Ascending aorta (tissue), 2 donors: ENCODE data around the gene KIRREL1. TPM values are rescaled to one million over a fixed set of nuclear protein-coding genes. Genes with fewer than 3 reads are reported as not detected.

Experiments
- DNase-seq, 2 donors: peaks; one replicate each; pipeline ENCODE4 v3.0.0-alpha.2; 2019; ENCODE audit warnings: low spot score in 2 of 2
- H3K27ac ChIP-seq, 2 donors: fragments of 200-600 bp; sonication (generic); one replicate each; pipeline ENCODE4 v1.5.1; 2016 to 2017; ENCODE audit warnings: mild to moderate bottlenecking in 1 of 2
- H3K27me3 ChIP-seq: fragments of 200-600 bp; sonication (generic); one replicate; pipeline ENCODE4 v1.5.1; 2017
- H3K36me3 ChIP-seq, 2 donors: fragments of 200-600 bp; sonication (generic); one replicate each; pipeline ENCODE4 v1.5.1; 2016
- H3K4me1 ChIP-seq, 2 donors: fragments of 200-600 bp; sonication (generic); one replicate each; pipeline ENCODE4 v1.5.1; 2016 to 2017; ENCODE audit warnings: mild to moderate bottlenecking in 1 of 2
- H3K4me3 ChIP-seq, 2 donors: fragments of 200-600 bp; sonication (generic); one replicate each; pipeline ENCODE4 v1.5.1; 2016 to 2017; ENCODE audit warnings: mild to moderate bottlenecking in 1 of 2
- H3K9me3 ChIP-seq, 2 donors: fragments of 200-600 bp; sonication (generic); one replicate each; pipeline ENCODE4 v1.5.1; 2016
- intact Hi-C: fragments of 100-400 bp; cut with DNase I; formaldehyde crosslinking; loops from one replicate; pipeline ENCODE4 v1.15.1; 2023
- total RNA-seq: library from RNA; depleted of rRNA; stranded (reverse); fragments of >200 nt; gene quantifications from one replicate; pipeline ENCODE4 v1.1.0, GENCODE V29; 2016
- TF ChIP-seq, protein P1 (sequence below), 3 experiments: fragments of 200-600 bp in 2 of 3; fragments of 450-650 bp in 1 of 3; sonication (generic) in 2 of 3; IDR thresholded peaks; one replicate each; pipeline ENCODE4 v1.5.1; 2016 to 2019; ENCODE audit warnings: antibody characterized with exemption in 3 of 3, mild to moderate bottlenecking in 1 of 3, moderate library complexity in 1 of 3

KIRREL1 gene
- total RNA-seq, 1 donor from 2014 or later = 114 TPM

DNA sequence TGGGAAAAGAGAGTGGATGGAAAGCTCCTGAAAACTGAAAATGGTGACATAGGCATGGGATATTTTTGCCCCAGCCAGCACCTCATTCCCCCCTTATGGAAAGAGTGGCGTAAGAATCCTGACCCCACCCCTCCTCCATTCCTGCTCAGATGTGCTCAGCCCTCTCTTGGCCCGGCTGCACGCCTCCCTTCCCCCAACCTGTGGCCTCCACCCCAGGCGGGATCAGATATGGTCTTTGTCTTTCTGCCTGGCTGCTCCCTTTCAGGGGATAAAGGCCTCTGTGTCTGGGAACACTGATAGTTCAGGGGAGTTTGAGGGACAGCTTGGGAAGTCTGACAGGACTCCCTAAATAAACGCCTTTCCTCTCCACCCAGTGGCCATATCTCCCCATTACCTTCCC is 49.8 kb downstream of the KIRREL1 start:
- Histone ChIP-seq H3K27ac (no peak overlapping the region), H3K9me3 (no peaks in the 10 kb centered on the region), H3K36me3 (no peaks in the 10 kb centered on the region), H3K27me3 (no peaks in the 10 kb centered on the region), H3K4me3 (no peak overlapping the region), H3K4me1 (peaks cover 5 to 16% of the 10 kb centered on the region in 2 donors)
- DNase-seq = no peak
- TF ChIP-seq, protein P1, sequence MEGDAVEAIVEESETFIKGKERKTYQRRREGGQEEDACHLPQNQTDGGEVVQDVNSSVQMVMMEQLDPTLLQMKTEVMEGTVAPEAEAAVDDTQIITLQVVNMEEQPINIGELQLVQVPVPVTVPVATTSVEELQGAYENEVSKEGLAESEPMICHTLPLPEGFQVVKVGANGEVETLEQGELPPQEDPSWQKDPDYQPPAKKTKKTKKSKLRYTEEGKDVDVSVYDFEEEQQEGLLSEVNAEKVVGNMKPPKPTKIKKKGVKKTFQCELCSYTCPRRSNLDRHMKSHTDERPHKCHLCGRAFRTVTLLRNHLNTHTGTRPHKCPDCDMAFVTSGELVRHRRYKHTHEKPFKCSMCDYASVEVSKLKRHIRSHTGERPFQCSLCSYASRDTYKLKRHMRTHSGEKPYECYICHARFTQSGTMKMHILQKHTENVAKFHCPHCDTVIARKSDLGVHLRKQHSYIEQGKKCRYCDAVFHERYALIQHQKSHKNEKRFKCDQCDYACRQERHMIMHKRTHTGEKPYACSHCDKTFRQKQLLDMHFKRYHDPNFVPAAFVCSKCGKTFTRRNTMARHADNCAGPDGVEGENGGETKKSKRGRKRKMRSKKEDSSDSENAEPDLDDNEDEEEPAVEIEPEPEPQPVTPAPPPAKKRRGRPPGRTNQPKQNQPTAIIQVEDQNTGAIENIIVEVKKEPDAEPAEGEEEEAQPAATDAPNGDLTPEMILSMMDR (IDR thresholded peaks at IDR 0.05) = no peak
- intact Hi-C loops = no loop called here

DNA sequence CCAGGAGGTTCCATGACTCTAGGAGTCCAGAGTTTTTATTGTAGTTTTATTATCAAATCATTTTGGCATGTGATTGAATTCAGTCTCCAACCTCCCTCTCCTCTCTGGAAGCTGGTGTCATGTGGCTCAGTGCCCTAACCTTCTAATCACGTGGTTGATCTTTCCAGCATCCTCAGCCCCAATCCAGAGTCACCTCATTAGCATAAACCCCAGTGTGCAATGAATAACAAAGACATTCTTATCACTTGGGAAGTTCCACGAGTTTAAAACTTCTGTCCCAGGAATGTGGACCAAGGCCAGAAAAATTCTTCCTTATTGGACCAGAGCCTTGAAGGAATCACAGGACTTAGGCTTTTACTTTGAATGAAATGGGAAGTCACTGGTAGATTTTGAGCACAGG is 52.2 kb downstream of the KIRREL1 start:
- H3K4me3 ChIP-seq = no peak overlapping the region
- no peak overlapping the region for H3K27ac ChIP-seq
- H3K9me3 ChIP-seq = no peaks in the 10 kb centered on the region
- no peak for DNase-seq
- intact Hi-C loops = no loop called here
- no peaks in the 10 kb centered on the region for H3K27me3 ChIP-seq
- peaks cover 5 to 20% of the 10 kb centered on the region in 2 donors for H3K4me1 ChIP-seq
- TF ChIP-seq, protein P1 (IDR thresholded peaks at IDR 0.05) = no peak
- H3K36me3 ChIP-seq = no peaks in the 10 kb centered on the region

DNA sequence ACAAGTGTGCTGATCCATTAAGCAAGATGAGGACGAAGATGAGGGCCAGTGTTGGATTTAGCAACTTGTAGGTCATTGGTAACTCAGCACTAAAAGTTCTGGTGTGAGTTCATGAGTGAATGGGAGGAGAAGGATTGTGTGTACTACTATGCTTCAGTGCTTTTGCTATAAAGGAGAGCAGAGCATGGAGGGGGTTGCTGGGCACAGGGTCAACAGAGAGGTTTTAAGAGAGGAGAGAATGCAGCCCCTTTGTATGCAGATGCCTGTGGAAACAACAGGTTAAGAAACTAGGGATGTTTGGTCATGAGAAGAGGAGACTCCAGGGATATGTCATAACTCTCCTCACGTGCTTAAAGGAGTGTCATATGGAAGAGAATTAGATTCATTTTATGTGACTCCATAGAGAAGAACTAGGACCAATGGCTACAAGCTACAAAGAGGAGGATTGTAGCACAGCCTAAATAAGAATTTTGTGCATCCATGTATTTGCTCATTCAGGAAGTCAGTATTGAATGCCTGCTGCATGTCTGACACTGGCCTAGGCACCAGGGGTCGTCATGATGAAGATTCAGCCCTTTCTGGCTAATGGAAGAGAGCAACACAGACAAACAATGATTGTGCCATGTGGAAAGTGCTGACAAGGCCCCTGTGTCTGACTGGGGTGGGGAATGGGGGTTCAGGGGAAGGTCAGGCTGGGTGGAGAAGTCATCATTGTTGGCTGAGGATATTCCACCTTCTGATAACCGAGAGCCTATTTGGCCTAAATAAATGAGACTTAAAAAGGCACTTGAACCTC is 53.5 kb downstream of the KIRREL1 start:
- Histone ChIP-seq H3K36me3 (no peaks in the 10 kb centered on the region), H3K27ac (no peak overlapping the region), H3K4me1 (peaks cover 5 to 20% of the 10 kb centered on the region in 2 donors), H3K27me3 (no peaks in the 10 kb centered on the region), H3K4me3 (no peak overlapping the region), H3K9me3 (no peaks in the 10 kb centered on the region)
- DNase-seq = no peak
- TF ChIP-seq, protein P1 (IDR thresholded peaks at IDR 0.05) = no peak
- intact Hi-C loops = no loop called here

DNA sequence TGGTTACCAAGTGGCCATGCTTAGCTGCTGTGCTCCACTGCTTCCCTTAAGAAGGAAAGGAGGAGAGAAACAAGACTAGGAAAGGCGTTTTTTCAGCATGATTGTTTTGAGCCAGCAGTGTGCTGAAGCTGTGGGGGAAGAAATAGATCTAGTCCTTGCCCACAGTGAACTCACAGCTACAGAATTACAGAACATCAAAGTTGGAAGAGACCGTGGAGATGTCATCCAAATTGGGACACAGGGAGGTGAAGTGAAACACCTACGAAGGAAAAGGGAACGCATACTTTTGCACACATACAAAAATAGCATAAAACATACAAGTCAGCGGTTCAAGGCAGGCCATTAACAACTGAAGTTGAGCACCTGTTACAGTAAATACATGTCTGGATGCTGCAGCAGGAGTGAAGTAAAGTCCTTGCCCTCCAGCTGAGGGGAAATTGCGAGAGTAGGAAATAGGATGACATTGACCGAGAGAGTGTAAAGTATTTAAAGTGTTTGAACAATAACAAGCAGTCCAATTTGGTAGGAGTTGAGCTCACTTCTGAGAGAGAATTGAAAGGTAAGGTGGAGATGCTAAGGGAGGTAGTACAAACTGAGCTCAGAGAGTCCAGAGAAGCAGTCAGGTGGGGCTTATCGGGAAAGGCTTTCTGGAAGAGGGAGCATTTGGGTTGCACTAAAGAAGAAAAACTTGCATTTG is 55.1 kb downstream of the KIRREL1 start:
- Histone ChIP-seq H3K4me1 (peaks cover 5 to 18% of the 10 kb centered on the region in 2 donors), H3K9me3 (no peaks in the 10 kb centered on the region), H3K27ac (no peak overlapping the region), H3K4me3 (no peak overlapping the region), H3K27me3 (no peaks in the 10 kb centered on the region), H3K36me3 (no peaks in the 10 kb centered on the region)
- intact Hi-C loops = no loop called here
- DNase-seq = no peak
- TF ChIP-seq, protein P1 (IDR thresholded peaks at IDR 0.05) = no peak

DNA sequence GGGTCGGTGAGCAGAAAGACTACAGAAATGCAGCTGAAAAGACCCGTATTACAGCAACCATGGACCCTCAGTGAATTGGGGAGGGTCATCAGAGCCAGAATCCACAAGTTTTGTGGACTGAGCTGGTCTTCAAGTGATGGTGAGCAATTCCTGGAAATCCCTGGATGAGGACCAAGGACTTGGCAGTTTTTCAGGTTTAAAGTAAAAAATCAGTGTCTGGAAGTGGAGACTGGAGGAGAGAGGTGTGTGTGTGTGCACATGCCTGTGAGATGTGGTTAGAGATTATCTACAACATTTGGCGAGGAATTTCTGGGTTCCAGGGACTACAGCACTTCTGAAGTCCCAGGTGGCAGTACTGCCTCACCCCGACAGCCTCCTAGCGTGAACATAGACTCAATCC is 56.4 kb downstream of the KIRREL1 start:
- peaks cover 2 to 16% of the 10 kb centered on the region in 2 donors for H3K4me1 ChIP-seq
- intact Hi-C loops = no loop called here
- no peak overlapping the region for H3K27ac ChIP-seq
- no peaks in the 10 kb centered on the region for H3K27me3 ChIP-seq
- H3K9me3 ChIP-seq = no peaks in the 10 kb centered on the region
- no peak for DNase-seq
- no peak overlapping the region for H3K4me3 ChIP-seq
- H3K36me3 ChIP-seq = no peaks in the 10 kb centered on the region
- TF ChIP-seq, protein P1 (IDR thresholded peaks at IDR 0.05) = no peak
